Measurements from ENCODE around the gene ZNF134.

DNA sequence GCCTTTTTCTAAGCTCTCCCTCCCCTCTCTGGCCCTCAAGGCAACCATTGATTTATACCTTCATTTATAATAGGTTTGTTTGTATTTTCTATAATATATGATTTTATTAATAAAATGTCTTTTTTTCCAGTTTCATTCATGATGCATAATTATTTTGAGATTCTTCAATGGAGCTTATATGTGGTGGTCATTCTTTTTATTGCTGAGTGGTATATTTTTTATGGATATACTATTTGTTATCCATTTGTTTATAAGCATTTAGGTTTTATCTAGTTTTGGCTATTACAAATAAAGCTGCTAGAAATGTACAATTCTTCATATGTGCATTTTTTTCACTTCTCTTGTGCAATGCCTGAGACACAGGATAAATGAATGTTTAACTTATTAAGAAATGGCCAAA is 29.7 kb downstream of the ZNF134 start:
- TF ChIP-seq, protein P1, sequence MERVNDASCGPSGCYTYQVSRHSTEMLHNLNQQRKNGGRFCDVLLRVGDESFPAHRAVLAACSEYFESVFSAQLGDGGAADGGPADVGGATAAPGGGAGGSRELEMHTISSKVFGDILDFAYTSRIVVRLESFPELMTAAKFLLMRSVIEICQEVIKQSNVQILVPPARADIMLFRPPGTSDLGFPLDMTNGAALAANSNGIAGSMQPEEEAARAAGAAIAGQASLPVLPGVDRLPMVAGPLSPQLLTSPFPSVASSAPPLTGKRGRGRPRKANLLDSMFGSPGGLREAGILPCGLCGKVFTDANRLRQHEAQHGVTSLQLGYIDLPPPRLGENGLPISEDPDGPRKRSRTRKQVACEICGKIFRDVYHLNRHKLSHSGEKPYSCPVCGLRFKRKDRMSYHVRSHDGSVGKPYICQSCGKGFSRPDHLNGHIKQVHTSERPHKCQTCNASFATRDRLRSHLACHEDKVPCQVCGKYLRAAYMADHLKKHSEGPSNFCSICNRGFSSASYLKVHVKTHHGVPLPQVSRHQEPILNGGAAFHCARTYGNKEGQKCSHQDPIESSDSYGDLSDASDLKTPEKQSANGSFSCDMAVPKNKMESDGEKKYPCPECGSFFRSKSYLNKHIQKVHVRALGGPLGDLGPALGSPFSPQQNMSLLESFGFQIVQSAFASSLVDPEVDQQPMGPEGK (CRISPR knock-in tag; IDR thresholded peaks at IDR 0.05; ENCODE audit: borderline replicate concordance): no peak
- TF ChIP-seq ZNF565 (CRISPR knock-in tag; conservative IDR thresholded peaks at IDR 0.05; ENCODE audit: low read depth): no peak
- TF ChIP-seq POU6F1 (CRISPR knock-in tag; IDR thresholded peaks at IDR 0.05; ENCODE audit: borderline replicate concordance, low read depth): no peak
- no peak for TF ChIP-seq ZNF8 (CRISPR knock-in tag; IDR thresholded peaks at IDR 0.05)
- no peak for TF ChIP-seq CSDC2 (CRISPR knock-in tag; IDR thresholded peaks at IDR 0.05)

Data from SK-N-SH treated with all-trans-retinoic acid at 6 μM for 48 hours (cell line).